Endodermal cell (in vitro differentiated cells): Measurements from ENCODE around the gene BTBD18. TPM values are rescaled to one million over a fixed set of nuclear protein-coding genes. Genes with fewer than 3 reads are reported as not detected.

Source experiments
- DNase-seq: peaks from one replicate; pipeline ENCODE4 v3.0.0-alpha.2; 2017
- H3K27ac ChIP-seq: 2 replicates; pipeline ENCODE4 v1.5.1; 2013; ENCODE audit warnings: mild to moderate bottlenecking, low read depth, low read length, moderate library complexity
- H3K27me3 ChIP-seq: 2 replicates; pipeline ENCODE4 v1.6.1; 2013; ENCODE audit warnings: mild to moderate bottlenecking, low read length, moderate library complexity; ENCODE audit not compliant: insufficient read depth, control insufficient read depth, poor library complexity, severe bottlenecking
- H3K36me3 ChIP-seq: 2 replicates; pipeline ENCODE4 v1.7.0; 2013; ENCODE audit warnings: mild to moderate bottlenecking, low read length, moderate library complexity; ENCODE audit not compliant: control insufficient read depth, insufficient read depth
- H3K4me1 ChIP-seq: one replicate; pipeline ENCODE4 v1.7.0; 2013; ENCODE audit warnings: low read length; ENCODE audit not compliant: control insufficient read depth, insufficient read depth
- H3K4me3 ChIP-seq: 2 replicates; pipeline ENCODE4 v1.5.1; 2013; ENCODE audit warnings: mild to moderate bottlenecking, low read length, moderate library complexity
- H3K9ac ChIP-seq: 2 replicates; pipeline ENCODE4 v1.6.1; 2013; ENCODE audit warnings: mild to moderate bottlenecking, low read length, moderate library complexity; ENCODE audit not compliant: poor library complexity, severe bottlenecking; ENCODE audit errors: extremely low read depth
- H3K9me3 ChIP-seq: 2 replicates; pipeline ENCODE4 v1.6.1; 2013; ENCODE audit warnings: mild to moderate bottlenecking, low read length, moderate library complexity; ENCODE audit not compliant: control insufficient read depth
- H3K27ac Mint-ChIP-seq: 2 replicates; pipeline ENCODE4 v1.8.0; 2020; ENCODE audit warnings: mixed read lengths
- H3K27me3 Mint-ChIP-seq: 2 replicates; pipeline ENCODE4 v1.8.0; 2021; ENCODE audit warnings: mild to moderate bottlenecking, mixed read lengths; ENCODE audit not compliant: insufficient read depth
- H3K36me3 Mint-ChIP-seq: 2 replicates; pipeline ENCODE4 v1.8.0; 2020; ENCODE audit warnings: low read depth, mixed read lengths
- H3K4me1 Mint-ChIP-seq: 2 replicates; pipeline ENCODE4 v1.8.0; 2020; ENCODE audit warnings: mixed read lengths
- H3K4me3 Mint-ChIP-seq: 2 replicates; pipeline ENCODE4 v1.8.0; 2020; ENCODE audit warnings: mild to moderate bottlenecking, moderate library complexity, mixed read lengths
- H3K9me3 Mint-ChIP-seq: 2 replicates; pipeline ENCODE4 v1.8.0; 2020; ENCODE audit warnings: mild to moderate bottlenecking, mixed read lengths
- CTCF ChIP-seq: fragments of 200-600 bp; sonication (generic); conservative IDR thresholded peaks from 2 replicates; pipeline ENCODE4 v1.5.0; 2021; ENCODE audit warnings: antibody characterized with exemption, mild to moderate bottlenecking
- WGBS, 2 experiments: methylation state at CpG; one replicate each; pipeline versions ENCODE4 v1.1.5 to v1.1.7; 2013; ENCODE audit warnings: missing lambda C conversion rate in 2 of 2, mixed read lengths in 1 of 2; ENCODE audit not compliant: insufficient coverage in 1 of 2, insufficient read length in 1 of 2; 5-methylcytosine and 5-hydroxymethylcytosine counted together
- long read RNA-seq, 4 experiments: library from polyadenylated mRNA in 2 of 4; library from RNA in 1 of 4; library from capped mRNA in 1 of 4; stranded (forward) in 3 of 4; unstranded in 1 of 4; transcript quantifications; one replicate each; pipeline ENCODE4 v2.0.0, GENCODE V29; 2020 to 2021; ENCODE audit warnings: inconsistent platforms in 1 of 4
- polyA plus RNA-seq, 2 experiments: library from polyadenylated mRNA; stranded (reverse); fragments of 50-300 nt; gene quantifications; one replicate each; pipeline ENCODE4 v1.2.3, GENCODE V29; 2013
- total RNA-seq, 2 donors: library from RNA; stranded (reverse); fragmentation: NEBNext Ultra II Directional in 1 of 2; extraction: Animal tissue kit (Norgen Biotek cat#: 25700) in 1 of 2; gene quantifications; 2 replicates in 1 of 2; 3 replicates in 1 of 2; pipeline ENCODE4 v1.2.1, GENCODE V29; 2021

BTBD18 gene
- total RNA-seq, result not detected
- not detected for polyA plus RNA-seq (2013, experiment 1 of 2)
- not detected for polyA plus RNA-seq (2013, experiment 2 of 2)
- long read RNA-seq, experiment 1, result 0 reads
- long read RNA-seq, experiment 2, result 0 reads
- long read RNA-seq, experiment 3, result 0 reads
- long read RNA-seq, experiment 4, result 0 reads

GRCh38 chr11:57751676-57752253 lies at the start of gene BTBD18:
TSS of gene BTBD18 (minus strand) at chr11:57751819. CDS start at chr11:57751188, 631 bp downstream.
- no peaks in the 10 kb centered on the region for H3K27me3 ChIP-seq
- no peak within 1 kb of the TSS for H3K27ac ChIP-seq
- DNase-seq, result peak; percentile 80
- H3K9me3 ChIP-seq, result no peaks in the 10 kb centered on the region
- H3K4me1 ChIP-seq, result no peaks in the 10 kb centered on the region
- no peak within 1 kb of the TSS for H3K9ac ChIP-seq
- peaks cover 5% of the 10 kb centered on the region for H3K36me3 ChIP-seq
- 55 to 66% methylated on average over 7 to 10 of the region's 10 CpGs for WGBS, 2 experiments
- TF ChIP-seq CTCF, result peak; percentile 87
- no peak within 1 kb of the TSS for H3K27ac Mint-ChIP-seq
- peaks cover 20% of the 10 kb centered on the region for H3K4me1 Mint-ChIP-seq
- H3K4me3 ChIP-seq, result no peak within 1 kb of the TSS
- H3K36me3 Mint-ChIP-seq, result peaks cover 2% of the 10 kb centered on the region
- no peak within 1 kb of the TSS for H3K4me3 Mint-ChIP-seq
- H3K9me3 Mint-ChIP-seq, result no peaks in the 10 kb centered on the region
- H3K27me3 Mint-ChIP-seq, result no peaks in the 10 kb centered on the region

GRCh38 chr11:57801183-57801485 lies 49.5 kb upstream of the BTBD18 start:
- Histone ChIP-seq H3K36me3 (peaks cover 70% of the 10 kb centered on the region), H3K4me3 (peak overlapping the region; percentile 4), H3K4me1 (peaks cover 11% of the 10 kb centered on the region), H3K27ac (no peak overlapping the region), H3K9ac (no peak overlapping the region), H3K27me3 (no peaks in the 10 kb centered on the region), H3K9me3 (no peaks in the 10 kb centered on the region)
- Mint-ChIP-seq H3K4me3 (no peak overlapping the region), H3K36me3 (peaks cover 71% of the 10 kb centered on the region), H3K27ac (no peak overlapping the region), H3K9me3 (no peaks in the 10 kb centered on the region), H3K4me1 (peaks cover 38% of the 10 kb centered on the region), H3K27me3 (no peaks in the 10 kb centered on the region)
- no peak for TF ChIP-seq CTCF
- no peak for DNase-seq

- H3K4me3 ChIP-seq, result peak overlapping the region; percentile 4
- H3K27ac Mint-ChIP-seq, result peak overlapping the region; percentile 92
- H3K27ac ChIP-seq, result peak overlapping the region; percentile 65
- peaks cover 71% of the 10 kb centered on the region for H3K36me3 Mint-ChIP-seq
- H3K27me3 Mint-ChIP-seq, result no peaks in the 10 kb centered on the region
- no peak overlapping the region for H3K9ac ChIP-seq
- no peaks in the 10 kb centered on the region for H3K9me3 Mint-ChIP-seq
- no peaks in the 10 kb centered on the region for H3K27me3 ChIP-seq
- peak; percentile 94 for TF ChIP-seq CTCF
- H3K4me3 Mint-ChIP-seq, result no peak overlapping the region
- 52 to 86% methylated on average over 3 to 4 of the region's 4 CpGs for WGBS, 2 experiments
- H3K9me3 ChIP-seq, result no peaks in the 10 kb centered on the region
- H3K36me3 ChIP-seq, result peaks cover 69% of the 10 kb centered on the region
- peaks cover 11% of the 10 kb centered on the region for H3K4me1 ChIP-seq
- DNase-seq, result peak; percentile 76
- H3K4me1 Mint-ChIP-seq, result peaks cover 38% of the 10 kb centered on the region
Measured at GRCh38 chr11:57800444-57801182, 49.0 kb upstream of the BTBD18 start.
